ENCODE data around the gene RABGAP1L.

DNA sequence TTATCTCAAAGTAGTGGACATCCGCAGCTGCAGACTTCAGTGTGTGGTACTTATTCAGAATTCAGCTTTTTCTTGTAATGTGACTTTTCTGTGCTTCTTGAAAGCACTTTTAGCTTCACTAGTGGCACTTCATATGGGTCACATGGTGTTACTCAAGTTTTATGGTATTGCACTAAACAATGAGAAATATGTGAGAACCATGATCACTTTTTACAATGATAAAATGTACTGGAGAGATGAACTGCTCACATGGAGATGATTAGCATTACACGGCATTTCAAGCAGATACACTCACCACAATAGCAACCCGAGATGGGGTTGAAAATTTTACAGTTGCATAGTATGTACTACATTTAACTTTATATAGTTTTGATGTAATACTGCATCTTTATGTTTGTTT lies 248.3 kb downstream of the RABGAP1L start:
- TF ChIP-seq EZH2phosphoT487 (IDR thresholded peaks at IDR 0.05; ENCODE audit: borderline replicate concordance) = no peak
- TF ChIP-seq, protein P1, sequence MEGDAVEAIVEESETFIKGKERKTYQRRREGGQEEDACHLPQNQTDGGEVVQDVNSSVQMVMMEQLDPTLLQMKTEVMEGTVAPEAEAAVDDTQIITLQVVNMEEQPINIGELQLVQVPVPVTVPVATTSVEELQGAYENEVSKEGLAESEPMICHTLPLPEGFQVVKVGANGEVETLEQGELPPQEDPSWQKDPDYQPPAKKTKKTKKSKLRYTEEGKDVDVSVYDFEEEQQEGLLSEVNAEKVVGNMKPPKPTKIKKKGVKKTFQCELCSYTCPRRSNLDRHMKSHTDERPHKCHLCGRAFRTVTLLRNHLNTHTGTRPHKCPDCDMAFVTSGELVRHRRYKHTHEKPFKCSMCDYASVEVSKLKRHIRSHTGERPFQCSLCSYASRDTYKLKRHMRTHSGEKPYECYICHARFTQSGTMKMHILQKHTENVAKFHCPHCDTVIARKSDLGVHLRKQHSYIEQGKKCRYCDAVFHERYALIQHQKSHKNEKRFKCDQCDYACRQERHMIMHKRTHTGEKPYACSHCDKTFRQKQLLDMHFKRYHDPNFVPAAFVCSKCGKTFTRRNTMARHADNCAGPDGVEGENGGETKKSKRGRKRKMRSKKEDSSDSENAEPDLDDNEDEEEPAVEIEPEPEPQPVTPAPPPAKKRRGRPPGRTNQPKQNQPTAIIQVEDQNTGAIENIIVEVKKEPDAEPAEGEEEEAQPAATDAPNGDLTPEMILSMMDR (conservative IDR thresholded peaks at IDR 0.05; ENCODE audit: low read length) = no peak
